Dermis blood vessel endothelial cell (primary cell): ENCODE results near the gene RBM27. TPM values are rescaled to one million over a fixed set of nuclear protein-coding genes. Genes with fewer than 3 reads are reported as not detected.
"Not testable (repeated sequence)": the region's sequence is repeated elsewhere in the genome, so short reads cannot be mapped to it uniquely, and the experiment has no call there.

ENCODE experiments used
- DNase-seq: peaks from one replicate; pipeline ENCODE4 v3.0.0; 2010
- total RNA-seq: library from RNA; depleted of rRNA; stranded (reverse); fragments of >200 nt; gene quantifications from 2 replicates; pipeline ENCODE4 v1.2.3, GENCODE V29; 2014

RBM27 gene, protein sequence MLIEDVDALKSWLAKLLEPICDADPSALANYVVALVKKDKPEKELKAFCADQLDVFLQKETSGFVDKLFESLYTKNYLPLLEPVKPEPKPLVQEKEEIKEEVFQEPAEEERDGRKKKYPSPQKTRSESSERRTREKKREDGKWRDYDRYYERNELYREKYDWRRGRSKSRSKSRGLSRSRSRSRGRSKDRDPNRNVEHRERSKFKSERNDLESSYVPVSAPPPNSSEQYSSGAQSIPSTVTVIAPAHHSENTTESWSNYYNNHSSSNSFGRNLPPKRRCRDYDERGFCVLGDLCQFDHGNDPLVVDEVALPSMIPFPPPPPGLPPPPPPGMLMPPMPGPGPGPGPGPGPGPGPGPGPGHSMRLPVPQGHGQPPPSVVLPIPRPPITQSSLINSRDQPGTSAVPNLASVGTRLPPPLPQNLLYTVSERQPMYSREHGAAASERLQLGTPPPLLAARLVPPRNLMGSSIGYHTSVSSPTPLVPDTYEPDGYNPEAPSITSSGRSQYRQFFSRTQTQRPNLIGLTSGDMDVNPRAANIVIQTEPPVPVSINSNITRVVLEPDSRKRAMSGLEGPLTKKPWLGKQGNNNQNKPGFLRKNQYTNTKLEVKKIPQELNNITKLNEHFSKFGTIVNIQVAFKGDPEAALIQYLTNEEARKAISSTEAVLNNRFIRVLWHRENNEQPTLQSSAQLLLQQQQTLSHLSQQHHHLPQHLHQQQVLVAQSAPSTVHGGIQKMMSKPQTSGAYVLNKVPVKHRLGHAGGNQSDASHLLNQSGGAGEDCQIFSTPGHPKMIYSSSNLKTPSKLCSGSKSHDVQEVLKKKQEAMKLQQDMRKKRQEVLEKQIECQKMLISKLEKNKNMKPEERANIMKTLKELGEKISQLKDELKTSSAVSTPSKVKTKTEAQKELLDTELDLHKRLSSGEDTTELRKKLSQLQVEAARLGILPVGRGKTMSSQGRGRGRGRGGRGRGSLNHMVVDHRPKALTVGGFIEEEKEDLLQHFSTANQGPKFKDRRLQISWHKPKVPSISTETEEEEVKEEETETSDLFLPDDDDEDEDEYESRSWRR
- 26.2 and 35.7 TPM in 2 replicates for total RNA-seq

DNA sequence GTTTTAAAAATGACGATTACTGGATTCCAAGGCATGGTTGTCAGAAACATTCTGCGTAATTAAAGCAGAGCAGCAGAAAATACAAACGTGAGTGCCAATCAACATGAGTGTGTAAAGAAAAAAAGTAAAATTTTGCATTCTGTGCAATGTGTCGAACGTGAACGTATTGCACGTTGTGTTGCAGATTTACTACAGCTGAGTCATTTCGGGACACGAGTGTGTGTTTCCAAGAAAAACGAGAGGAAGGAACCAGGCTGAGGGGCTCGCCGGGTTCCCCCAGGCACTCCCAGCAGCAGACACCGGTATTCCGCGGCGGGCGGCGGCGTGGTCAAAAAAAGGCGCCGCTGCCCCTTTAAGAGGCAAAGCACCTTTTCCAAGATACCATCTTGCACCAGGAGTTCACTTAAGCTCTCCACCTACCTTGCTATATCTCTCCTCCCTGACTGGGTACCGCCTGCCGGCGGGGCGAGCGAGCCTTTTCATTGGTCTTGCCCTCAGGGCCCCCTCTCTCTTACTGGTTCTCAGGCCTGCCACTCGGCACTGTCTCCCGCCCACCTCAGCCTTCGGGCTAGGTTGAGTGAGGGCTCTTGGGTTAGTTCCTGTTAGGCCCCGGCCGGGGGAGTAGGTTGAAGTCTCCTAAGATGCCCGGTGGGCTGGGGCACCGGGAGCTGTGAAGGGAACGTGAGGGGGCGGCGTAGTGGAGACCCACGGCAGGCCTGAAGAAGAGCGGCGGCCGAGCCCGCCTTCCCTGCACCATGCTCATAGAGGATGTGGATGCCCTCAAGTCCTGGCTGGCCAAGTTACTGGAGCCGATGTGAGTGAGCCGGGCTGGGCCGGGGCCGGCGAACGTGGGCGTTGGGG is at the start of gene RBM27:
Gene RBM27, plus strand, starts transcription at position 595 of the 861 bp plus-strand sequence. Its CDS starts 161 bp downstream, at position 756.
- DNase-seq, result peak; percentile 98

DNA sequence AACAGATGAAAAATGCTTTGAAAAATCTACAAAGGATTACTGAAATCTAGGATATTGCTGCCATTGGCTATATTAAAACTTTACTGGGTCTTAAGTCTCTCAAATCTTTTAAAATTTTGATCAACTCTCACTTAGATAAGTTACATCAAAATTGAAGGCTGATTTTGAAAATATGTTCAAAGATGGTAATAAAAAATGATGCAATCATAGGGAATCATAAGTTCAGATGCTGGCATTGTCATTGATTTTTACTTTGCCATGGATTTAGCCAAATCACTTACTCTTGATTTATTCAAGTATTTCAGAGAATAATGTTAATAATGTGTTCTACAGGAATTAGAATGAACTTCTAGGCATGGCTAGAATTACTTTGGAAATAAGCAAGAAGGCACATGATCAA is 45.1 kb upstream of the RBM27 start:
- no peak for DNase-seq

DNA sequence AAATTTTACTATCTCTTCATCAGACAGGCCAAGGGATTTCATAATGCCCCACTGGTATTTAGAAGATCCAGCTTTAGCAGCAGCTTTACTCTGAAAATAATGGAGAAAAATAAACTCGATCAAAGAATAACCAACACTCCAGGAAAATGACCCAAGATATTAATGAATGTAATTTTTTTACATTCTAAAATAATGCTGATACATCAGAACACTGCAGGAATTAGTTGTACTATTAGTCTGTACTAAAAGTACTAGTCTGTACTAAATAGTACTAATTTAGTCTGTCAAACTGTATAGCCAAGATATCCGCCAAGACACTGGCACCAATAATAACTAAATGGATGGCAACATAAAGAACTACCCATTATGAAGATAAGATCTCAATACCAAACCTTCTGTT is 39.0 kb upstream of the RBM27 start:
- no peak for DNase-seq

DNA sequence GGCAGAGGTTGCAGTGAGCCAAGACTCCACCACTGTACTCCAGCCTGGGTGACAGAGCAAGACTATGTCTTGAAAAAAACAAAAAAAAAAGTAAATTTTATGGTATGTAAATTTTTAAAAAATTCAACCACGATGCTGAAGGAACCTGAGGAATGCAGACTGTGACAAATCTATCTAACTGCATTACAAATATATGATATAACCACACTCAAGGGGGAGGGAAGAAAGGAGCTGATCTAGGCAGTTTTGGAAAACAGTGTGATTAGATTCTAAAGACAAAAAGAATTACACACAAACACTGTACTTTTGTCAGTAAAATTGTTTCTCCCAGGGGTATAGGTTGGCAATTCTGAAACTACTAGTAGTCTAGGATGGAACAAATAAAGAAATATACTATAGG is 37.9 kb upstream of the RBM27 start:
- DNase-seq, result no peak

DNA sequence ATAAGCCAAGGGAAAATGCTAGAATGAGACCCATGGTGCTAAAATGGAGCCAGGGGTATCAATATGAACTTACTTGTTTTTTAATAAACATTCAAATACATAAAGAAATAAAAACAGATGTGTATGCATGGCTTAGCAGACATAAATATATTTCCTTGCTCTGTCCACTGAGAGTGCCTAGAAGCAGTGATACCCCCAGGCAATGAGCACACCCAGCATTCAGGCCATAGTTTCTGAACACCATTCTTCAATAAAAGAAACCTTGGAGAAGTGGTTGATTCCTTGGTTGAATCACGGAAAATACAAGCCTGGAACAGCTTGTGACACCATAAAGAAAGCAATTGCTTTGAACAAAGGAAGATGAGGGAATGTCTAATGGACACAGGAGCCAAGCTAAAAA is 37.5 kb upstream of the RBM27 start:
- no peak for DNase-seq

DNA sequence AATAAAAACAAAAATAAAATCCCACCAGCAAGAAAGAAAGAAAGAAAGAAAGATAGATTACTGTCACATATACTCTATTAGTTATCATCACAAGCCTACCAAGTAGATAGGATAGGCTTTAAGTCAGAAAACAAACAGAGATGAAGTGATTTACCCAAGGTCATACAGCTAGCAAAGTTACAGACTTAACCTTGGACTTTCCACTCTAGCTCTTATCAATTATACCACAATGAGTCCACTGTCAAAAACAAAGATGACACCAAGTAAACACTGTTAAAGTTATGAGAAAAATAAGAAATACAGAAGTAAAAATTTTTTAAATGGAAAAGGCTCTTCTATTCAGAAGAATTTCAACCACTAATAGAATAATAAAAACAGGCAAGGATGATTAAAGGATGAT is 34.3 kb upstream of the RBM27 start:
- DNase-seq, result no peak

DNA sequence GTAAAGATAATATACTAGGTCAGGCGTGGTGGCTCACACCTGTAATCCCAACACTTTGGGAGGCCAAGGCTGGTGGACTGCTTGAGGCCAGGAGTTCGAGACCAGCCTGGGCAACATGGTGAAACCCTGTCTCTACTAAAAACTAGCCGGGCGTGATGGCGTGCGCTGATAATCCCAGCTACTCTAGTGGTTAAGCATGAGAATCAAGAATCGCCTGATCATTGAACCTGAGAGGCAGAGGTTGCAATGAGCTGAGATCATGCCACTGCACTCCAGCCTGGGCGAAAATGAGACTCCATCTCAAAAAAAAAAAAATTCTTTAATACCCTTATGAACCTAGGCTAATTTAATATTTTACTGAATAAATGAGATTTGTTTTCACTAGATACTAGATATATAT is 30.4 kb upstream of the RBM27 start:
- DNase-seq, result not testable (repeated sequence)

DNA sequence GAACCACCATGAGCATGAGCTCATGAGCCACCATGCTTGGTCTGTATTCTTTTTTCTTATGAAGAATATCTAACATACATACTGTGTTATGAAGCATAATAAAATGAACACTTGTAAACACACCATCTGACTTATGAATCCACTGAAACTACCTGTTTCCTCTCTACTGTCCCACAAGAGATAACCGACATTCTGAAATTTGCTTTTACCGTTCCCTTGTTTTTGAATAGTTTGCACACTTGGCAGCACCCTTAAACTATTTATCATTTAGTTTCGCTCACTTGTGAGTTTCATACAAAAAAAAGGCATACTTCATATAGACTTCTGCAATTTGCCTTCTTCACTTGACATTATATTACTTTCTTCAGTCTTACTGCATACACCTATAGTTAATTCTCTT is 29.8 kb upstream of the RBM27 start:
- no peak for DNase-seq

DNA sequence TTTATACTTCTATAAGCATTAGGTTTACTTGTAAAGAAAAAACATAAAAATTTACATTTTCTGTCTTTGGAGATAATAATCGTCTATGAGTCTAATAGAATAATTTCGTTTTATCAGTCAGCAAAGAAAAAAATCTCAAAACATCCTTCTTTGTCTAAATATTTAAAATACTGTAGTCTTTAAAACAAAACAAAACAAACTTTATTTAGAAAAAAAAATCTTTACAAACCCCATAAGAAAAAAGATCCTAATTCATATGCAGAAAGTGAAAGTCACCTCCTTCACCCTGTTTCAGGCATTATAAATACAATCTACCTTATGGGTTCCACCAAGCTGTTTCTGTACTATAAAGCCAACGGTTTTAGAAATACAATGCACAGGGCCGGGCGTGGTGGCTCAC is 26.6 kb upstream of the RBM27 start:
- no peak for DNase-seq

DNA sequence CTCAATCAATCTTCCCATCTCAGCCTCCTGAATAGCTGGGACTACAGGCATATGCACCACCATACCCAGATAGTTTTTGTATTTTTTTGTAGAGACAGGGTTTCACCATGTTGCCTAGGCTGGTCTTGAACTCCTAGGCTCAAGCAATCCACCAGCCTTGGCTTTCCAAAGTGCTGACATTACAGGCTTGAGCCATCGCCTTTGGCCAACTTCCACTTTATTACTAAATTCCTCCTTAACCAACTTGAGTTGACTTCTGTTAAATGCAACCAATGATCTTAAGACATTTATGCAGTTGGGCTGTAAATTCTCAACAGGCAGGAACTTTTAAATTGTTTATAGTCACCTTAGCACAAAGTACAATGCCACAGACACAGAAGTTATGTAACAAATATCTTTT is 23.7 kb upstream of the RBM27 start:
- DNase-seq, result no peak

DNA sequence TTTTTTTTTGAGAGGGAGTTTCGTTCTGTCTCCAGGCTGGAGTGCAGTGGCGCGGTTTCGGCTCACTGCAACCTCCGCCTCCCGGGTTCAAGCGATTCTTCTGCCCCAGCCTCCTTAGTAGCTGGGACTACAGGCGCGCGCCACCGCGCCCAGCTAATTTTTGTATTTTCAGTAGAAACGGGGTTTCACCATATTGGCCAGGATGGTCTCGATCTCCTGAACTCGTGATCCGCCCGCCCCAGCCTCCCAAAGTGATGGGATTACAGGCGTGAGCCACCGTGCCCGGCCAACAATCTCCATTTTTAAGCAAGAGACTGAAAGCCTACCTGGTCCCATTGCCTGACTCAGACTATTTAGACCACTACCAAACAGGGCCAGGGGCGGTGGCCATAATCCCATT is 20.0 kb upstream of the RBM27 start:
- not testable (repeated sequence) for DNase-seq

DNA sequence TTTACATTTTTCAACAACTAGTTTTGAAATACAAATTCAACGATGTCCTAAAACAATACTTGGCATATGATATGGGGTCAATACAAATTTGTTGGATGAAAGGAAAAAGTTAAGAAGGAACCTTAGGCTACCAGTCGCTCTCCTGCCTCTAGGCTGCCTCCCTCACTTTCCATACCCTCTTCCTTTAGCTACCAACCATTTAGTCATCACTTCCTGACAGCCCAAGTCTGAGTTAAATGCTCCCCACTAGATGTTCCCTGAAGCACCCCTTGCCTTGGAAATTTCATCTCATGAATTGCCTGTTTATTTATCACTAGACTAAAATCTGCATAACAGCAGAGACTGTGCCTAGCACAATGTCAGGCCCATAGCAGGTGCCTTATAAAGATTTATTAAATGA is 18.2 kb upstream of the RBM27 start:
- DNase-seq, result peak; percentile 47

DNA sequence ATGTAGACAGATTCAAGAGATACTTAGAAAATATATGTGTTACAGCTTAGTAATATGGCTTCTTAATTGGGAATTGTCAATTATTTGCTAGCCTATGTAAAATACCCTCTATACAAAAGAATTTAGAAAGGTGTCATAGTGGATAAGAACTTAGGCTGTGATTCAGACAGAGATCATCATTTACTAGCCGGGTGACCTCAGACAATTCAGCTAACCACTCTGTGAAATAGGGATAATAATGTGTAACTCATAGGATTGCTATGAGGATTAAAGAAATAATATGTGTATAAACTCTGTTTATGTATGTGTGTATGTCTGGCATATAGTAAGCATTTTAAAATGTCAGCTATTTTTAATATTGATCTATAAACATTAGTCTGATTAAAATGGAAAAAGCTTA is 15.0 kb upstream of the RBM27 start:
- no peak for DNase-seq

DNA sequence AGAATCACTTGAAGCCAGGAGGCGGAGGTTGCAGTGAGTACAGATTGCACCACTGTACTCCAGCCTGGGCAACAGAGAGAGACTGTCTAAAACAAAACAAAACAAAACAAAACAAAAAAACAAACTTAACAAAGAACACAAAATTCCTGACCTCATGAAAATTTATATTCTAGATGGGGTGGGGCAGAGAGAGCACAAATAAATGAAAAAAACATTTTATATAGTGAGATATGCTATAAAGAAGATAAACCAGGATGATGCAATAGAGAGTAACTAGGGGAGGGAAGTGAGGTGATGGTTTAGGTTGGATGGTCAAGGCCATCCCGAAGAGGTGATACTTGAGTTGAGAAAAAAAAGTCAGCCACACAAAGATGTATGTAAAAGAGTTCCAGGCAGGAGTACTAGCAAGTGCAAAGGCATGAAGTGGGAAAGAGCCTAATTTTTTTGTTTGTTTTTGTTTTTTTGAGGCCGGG is 10.8 kb upstream of the RBM27 start:
- DNase-seq, result no peak

DNA sequence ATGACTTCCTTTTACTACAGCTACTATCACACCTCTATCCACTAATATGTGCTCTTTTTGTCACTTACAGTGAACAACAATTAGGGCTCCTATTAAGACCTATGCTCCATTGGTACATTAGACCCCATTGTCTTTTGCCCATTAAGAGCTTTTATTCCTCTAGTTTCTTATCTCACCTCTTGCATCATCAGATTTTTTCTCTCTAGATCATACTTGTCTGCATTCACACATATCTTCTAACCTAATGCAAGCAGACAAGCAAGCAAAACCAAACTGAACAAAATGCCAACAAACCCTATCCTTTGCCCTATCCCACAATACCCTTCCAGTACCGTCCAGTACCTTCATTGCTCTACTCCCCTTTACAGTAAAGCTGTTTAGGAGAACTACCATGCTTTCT is 10.1 kb upstream of the RBM27 start:
- no peak for DNase-seq

DNA sequence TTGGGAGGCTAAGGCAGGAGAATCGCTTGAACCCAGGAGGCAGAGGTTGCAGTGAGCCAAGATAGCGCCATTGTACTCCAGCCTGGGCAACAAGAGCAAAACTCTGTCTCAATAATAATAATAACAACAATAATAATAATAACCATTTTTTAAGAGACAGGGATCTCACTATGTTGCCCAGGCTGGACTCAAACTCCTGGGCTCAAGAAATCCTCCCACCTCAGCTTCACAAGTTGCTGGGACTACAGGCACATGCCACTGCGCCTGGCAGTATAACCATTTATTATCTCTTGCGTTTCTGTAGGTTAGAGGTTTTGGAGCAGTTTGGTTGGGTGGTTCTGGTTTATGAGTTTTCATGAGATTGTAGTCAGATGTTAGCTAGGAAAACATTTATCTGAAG is 8.4 kb upstream of the RBM27 start:
- DNase-seq, result not testable (repeated sequence)

DNA sequence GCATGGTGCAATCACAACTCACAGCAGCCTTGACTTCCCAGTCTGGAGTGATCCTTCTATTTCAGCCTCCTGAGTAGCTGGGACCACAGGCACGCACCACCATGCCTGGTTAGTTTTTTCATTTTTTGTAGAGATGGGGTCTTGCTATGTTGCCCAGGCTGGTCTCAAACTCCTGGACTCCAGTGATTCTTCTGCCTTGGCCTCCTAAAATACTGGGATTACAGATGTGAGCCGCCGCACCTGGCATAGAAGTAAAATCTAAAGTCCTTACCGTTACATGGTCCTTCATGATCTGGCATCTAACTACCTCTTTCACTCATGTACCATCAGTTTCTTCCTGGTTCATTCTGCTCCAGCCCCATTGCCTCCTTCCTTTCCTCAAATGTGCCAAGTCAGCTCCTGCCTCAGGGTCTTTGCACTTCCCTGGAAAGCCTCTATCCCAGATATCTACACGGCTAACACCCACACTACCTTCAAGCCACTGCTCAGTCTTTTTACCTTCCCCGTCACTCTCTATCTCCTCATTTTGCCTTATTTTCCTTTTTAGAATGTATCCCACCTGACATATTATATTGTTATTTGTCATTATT is 6.9 kb upstream of the RBM27 start:
- DNase-seq, result no peak

DNA sequence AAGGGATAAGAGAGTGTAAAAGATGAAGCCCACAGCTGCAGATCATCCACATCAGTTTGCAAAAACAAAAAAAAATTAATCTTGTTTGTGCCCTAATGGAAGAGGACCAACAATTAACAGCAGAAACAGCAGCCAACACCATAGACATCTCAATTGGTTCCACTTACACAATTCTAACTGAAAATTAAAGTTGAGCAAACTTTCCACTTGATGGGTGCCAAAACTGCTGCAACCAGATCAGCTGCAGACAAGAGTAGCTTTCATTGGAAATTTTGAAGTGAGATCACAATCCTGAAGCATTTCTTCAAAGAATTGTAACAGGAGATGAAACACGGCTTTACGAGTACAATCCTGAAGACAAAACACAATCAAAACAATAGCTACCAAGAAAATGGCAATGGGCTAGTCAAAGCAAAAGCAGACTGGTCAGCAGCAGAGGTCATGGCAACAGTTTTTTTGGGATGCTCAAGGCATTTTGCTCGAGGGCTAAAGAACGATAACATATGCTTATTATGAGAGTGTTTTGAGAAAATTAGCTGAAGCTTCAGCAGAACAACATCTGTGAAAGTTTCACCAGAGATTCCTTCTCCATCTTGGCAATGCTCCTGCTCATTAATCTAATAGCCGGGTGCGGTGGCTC is 4.1 kb upstream of the RBM27 start:
- DNase-seq, result no peak

DNA sequence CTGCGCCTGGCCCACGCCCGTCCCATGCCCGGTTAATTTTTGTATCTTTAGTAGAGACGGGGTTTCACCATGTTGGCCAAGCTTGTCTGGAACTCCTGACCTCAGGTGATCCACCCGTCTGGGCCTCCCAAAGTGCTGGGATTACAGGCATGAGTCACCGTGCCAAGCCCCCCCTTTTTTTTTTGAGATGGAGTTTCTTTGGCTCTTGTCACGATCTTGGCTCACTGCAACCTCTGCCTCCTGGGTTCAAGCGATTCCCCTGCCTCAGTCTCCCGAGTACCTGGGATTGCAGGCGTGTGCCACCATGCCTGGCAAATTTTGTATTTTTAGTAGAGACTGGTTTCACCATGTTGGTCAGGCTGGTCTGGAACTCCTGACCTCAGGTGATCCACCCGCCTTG is 1.6 kb upstream of the RBM27 start:
- DNase-seq, result not testable (repeated sequence)

DNA sequence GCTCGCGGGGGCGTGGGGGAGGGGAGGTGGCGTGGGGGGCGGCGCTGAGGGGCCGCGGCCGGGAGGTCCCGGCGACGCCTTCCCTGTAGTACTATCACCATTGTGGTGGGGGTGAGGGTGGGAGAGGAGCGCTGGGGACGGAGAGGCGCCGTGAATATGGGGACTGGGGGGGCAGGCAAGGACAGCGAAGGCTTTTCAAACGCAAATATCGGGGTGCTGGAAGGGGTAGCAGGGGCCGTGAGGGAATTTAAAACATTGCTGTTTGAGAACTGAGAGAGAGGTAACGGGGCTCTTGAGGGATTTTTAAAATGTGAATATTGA is 427 bp downstream of the RBM27 start:
- DNase-seq, result no peak

DNA sequence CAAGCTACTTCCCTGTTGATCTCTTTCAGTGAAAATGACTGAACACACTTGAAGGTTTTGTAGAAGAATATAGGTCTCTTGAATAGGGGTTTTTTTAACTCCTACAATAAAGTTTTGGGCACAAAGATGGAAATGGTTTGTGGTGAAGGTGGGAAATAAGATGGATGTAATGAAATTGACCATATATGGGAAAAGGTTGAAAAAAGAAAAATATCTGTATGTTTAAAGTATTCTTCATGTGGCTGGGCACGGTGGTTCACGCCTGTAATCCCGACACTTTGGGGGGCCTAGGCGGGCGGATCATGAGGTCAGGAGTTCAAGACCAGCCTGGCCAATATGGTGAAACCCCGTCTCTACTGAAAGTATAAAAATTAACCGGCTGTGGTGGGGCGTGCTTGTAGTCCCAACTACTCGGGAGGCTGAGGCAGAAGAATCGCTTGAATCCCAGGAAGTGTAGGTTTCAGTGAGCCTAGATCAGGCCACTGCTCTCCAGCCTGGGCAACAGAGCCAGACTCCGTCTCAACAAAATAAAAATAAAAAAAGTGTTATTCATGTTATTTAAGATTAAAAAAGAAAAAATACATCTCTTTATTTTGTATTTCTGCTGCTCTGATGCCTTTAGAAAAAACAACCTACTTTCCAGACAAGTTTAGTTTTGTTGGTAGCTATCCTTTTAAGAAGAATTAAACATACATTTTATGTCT is 2.2 kb downstream of the RBM27 start:
- DNase-seq, result no peak
